AG09309 (cell line): Measurements from ENCODE around the gene UNC119.

Experiments
- DNase-seq: peaks from one replicate; pipeline ENCODE4 v3.0.0-alpha.2; 2010; ENCODE audit warnings: low read depth
- H3K4me3 ChIP-seq: 2 replicates; pipeline ENCODE4 v1.5.1; 2011; ENCODE audit warnings: mild to moderate bottlenecking, low read depth, low read length, moderate library complexity; ENCODE audit not compliant: control insufficient read depth
- CTCF ChIP-seq: IDR thresholded peaks from 2 replicates; pipeline ENCODE4 v1.5.1; 2011; ENCODE audit warnings: mild to moderate bottlenecking, low read depth, low read length, inconsistent platforms; ENCODE audit not compliant: insufficient read depth, control insufficient read depth; ENCODE audit errors: missing control alignments

UNC119 gene

GRCh38 chr17:28573040-28573380 lies 20.6 kb upstream of the UNC119 start:
- DNase-seq: no peak
- no peak overlapping the region for H3K4me3 ChIP-seq
- TF ChIP-seq CTCF: no peak

GRCh38 chr17:28572259-28573039 lies 20.0 kb upstream of the UNC119 start:
- no peak for TF ChIP-seq CTCF
- DNase-seq: no peak
- no peak overlapping the region for H3K4me3 ChIP-seq

- DNase-seq: peak; percentile 44
- no peak for TF ChIP-seq CTCF
- H3K4me3 ChIP-seq: peak within 1 kb of the TSS; percentile 91
Measured at GRCh38 chr17:28571361-28572122, 19.1 kb upstream of the UNC119 start, which contains the start of gene PIGS. Gene PIGS, minus strand, starts transcription at chr17:28571524. Its CDS starts 28 bp downstream, at chr17:28571496.

- TF ChIP-seq CTCF: no peak
- no peak for DNase-seq
- H3K4me3 ChIP-seq: peak overlapping the region; percentile 91
Measured at GRCh38 chr17:28570716-28571360, 18.4 kb upstream of the UNC119 start.

- no peak overlapping the region for H3K4me3 ChIP-seq
- DNase-seq: no peak
- no peak for TF ChIP-seq CTCF
Measured at GRCh38 chr17:28569446-28569845, 17.0 kb upstream of the UNC119 start.

GRCh38 chr17:28567604-28568003 lies 15.2 kb upstream of the UNC119 start:
- no peak for DNase-seq
- TF ChIP-seq CTCF: no peak
- no peak overlapping the region for H3K4me3 ChIP-seq
